Measurements from ENCODE around the gene CACHD1.

GRCh38 chr1:64696879-64697278 lies 226.9 kb downstream of the CACHD1 start:
- no peak for TF ChIP-seq EZH2 (IDR thresholded peaks at IDR 0.05)
- TF ChIP-seq CTCF (IDR thresholded peaks at IDR 0.05 in 2 of 3, conservative IDR thresholded peaks at IDR 0.05 in 1 of 3; ENCODE audit: borderline replicate concordance in 1 of 3, insufficient read depth in 1 of 3, low read depth in 2 of 3, low read length in 2 of 3): no peak
- no peak for TF ChIP-seq ATF3 (IDR thresholded peaks at IDR 0.05)
- TF ChIP-seq ZBTB33 (IDR thresholded peaks at IDR 0.05; ENCODE audit: extremely low read depth, insufficient replicate concordance, low read length): no peak
- TF ChIP-seq SIN3A (IDR thresholded peaks at IDR 0.05; ENCODE audit: low read depth): no peak

Data from HCT116 (cell line).